HEK293 (cell line): ENCODE measurements around the gene MMP19.

Experiments
- ATF2 ChIP-seq: fragments of 450-650 bp; formaldehyde crosslinking; IDR thresholded peaks from 2 replicates; pipeline ENCODE4 v1.5.1; 2016; ENCODE audit warnings: missing biosample characterization, missing genetic modification characterization, low read depth
- BCL6B ChIP-seq: fragments of 450-650 bp; formaldehyde crosslinking; IDR thresholded peaks from 2 replicates; pipeline ENCODE4 v1.5.1; 2017; ENCODE audit warnings: missing biosample characterization, missing genetic modification characterization
- CTCF ChIP-seq: fragments of 450-650 bp; formaldehyde crosslinking; IDR thresholded peaks from 2 replicates; pipeline ENCODE4 v1.5.1; 2016; ENCODE audit warnings: missing biosample characterization, missing genetic modification characterization
- ZBTB10 ChIP-seq: fragments of 450-650 bp; formaldehyde crosslinking; IDR thresholded peaks from 2 replicates; pipeline ENCODE4 v1.5.1; 2016; ENCODE audit warnings: missing biosample characterization, missing genetic modification characterization
- ZBTB7A ChIP-seq: fragments of 450-650 bp; formaldehyde crosslinking; IDR thresholded peaks from 2 replicates; pipeline ENCODE4 v1.5.1; 2016; ENCODE audit warnings: low read depth, missing biosample characterization, missing genetic modification characterization
- ZNF121 ChIP-seq: fragments of 450-650 bp; formaldehyde crosslinking; IDR thresholded peaks from 2 replicates; pipeline ENCODE4 v1.5.1; 2016; ENCODE audit warnings: missing biosample characterization, missing genetic modification characterization
- ZNF221 ChIP-seq: fragments of 450-650 bp; formaldehyde crosslinking; IDR thresholded peaks from 2 replicates; pipeline ENCODE4 v1.5.1; 2017; ENCODE audit warnings: missing biosample characterization, missing genetic modification characterization, borderline replicate concordance
- ZNF274 ChIP-seq, 2 experiments: fragments of 200-500 bp in 1 of 2; fragments of 450-650 bp in 1 of 2; sonication (Bioruptor generic) in 1 of 2; formaldehyde crosslinking in 1 of 2; IDR thresholded peaks; 2 replicates each; pipeline versions ENCODE4 v1.5.1 to v1.6.1; 2014 to 2016; ENCODE audit warnings: borderline replicate concordance in 1 of 2, inconsistent platforms in 1 of 2, low read length in 1 of 2, missing biosample characterization in 1 of 2, missing genetic modification characterization in 1 of 2
- ZNF302 ChIP-seq: fragments of 450-650 bp; formaldehyde crosslinking; IDR thresholded peaks from 2 replicates; pipeline ENCODE4 v1.5.1; 2016; ENCODE audit warnings: missing biosample characterization, missing genetic modification characterization, low read depth
- ZNF350 ChIP-seq: fragments of 450-650 bp; formaldehyde crosslinking; IDR thresholded peaks from 2 replicates; pipeline ENCODE4 v1.5.0; 2017; ENCODE audit warnings: missing biosample characterization, mild to moderate bottlenecking, missing genetic modification characterization
- ZNF510 ChIP-seq: fragments of 450-650 bp; formaldehyde crosslinking; IDR thresholded peaks from 2 replicates; pipeline ENCODE4 v1.5.1; 2018; ENCODE audit warnings: mild to moderate bottlenecking, missing genetic modification characterization, missing biosample characterization; ENCODE audit not compliant: insufficient replicate concordance
- ZNF558 ChIP-seq: fragments of 450-650 bp; formaldehyde crosslinking; IDR thresholded peaks from 2 replicates; pipeline ENCODE4 v1.5.1; 2016; ENCODE audit warnings: missing biosample characterization, missing genetic modification characterization

GRCh38 chr12:55817345-55818139, 25.2 kb downstream of the MMP19 start, which contains the start of the genes ORMDL2 and SARNP:
- TF ChIP-seq ZNF558 (tag by site-specific recombination), result 0 out of 2 replicates have a peak, but pooled peaks have one; percentile 52
- no peak for TF ChIP-seq CTCF (tag by site-specific recombination)
- TF ChIP-seq ZNF221 (tag by site-specific recombination), result no peak
- no peak for TF ChIP-seq BCL6B (tag by site-specific recombination)
- no peak for TF ChIP-seq ZNF274 (IDR thresholded peaks at IDR 0.05; ENCODE audit: low read length)
- TF ChIP-seq ZNF274 (tag by site-specific recombination; IDR thresholded peaks at IDR 0.05; ENCODE audit: borderline replicate concordance), result no peak
- TF ChIP-seq ZBTB7A, result peak; percentile 78; the same call in 1 of the 2 replicates
- TF ChIP-seq ATF2 (tag by site-specific recombination), result peak; percentile 88
- TF ChIP-seq ZNF510 (tag by site-specific recombination), result no peak
- TF ChIP-seq ZNF350 (tag by site-specific recombination), result no peak
- peak; percentile 83 for TF ChIP-seq ZBTB10 (tag by site-specific recombination)
- TF ChIP-seq ZNF302 (tag by site-specific recombination), result no peak
- no peak for TF ChIP-seq ZNF121 (tag by site-specific recombination)
